BLaER1 (cell line): Measurements from ENCODE around the gene ZBTB26.
"Not testable (repeated sequence)": the region's sequence is repeated elsewhere in the genome, so short reads cannot be mapped to it uniquely, and the experiment has no call there.

Source experiments
- H3K27ac ChIP-seq: shearing (Covaris generic); formaldehyde crosslinking; 2 replicates; pipeline ENCODE4 v1.8.1; 2022
- H3K27me3 ChIP-seq: shearing (Covaris generic); formaldehyde crosslinking; 2 replicates; pipeline ENCODE4 v1.8.1; 2022
- H3K36me3 ChIP-seq: shearing (Covaris generic); formaldehyde crosslinking; 2 replicates; pipeline ENCODE4 v1.8.1; 2022
- H3K4me1 ChIP-seq: shearing (Covaris generic); formaldehyde crosslinking; 2 replicates; pipeline ENCODE4 v1.8.1; 2022
- H3K4me2 ChIP-seq: shearing (Covaris generic); formaldehyde crosslinking; 2 replicates; pipeline ENCODE4 v1.8.1; 2022
- H3K4me3 ChIP-seq: shearing (Covaris generic); formaldehyde crosslinking; 2 replicates; pipeline ENCODE4 v1.8.1; 2022
- H3K9ac ChIP-seq: shearing (Covaris generic); formaldehyde crosslinking; 2 replicates; pipeline ENCODE4 v1.8.1; 2022
- H3K9me3 ChIP-seq: shearing (Covaris generic); formaldehyde crosslinking; 2 replicates; pipeline ENCODE4 v1.8.1; 2022
- H4K20me1 ChIP-seq: shearing (Covaris generic); formaldehyde crosslinking; 2 replicates; pipeline ENCODE4 v1.8.1; 2022
- Cebpa-rat ChIP-seq: shearing (Covaris generic); IDR thresholded peaks from 2 replicates; pipeline ENCODE4 v1.8.1; 2022

ZBTB26 gene

DNA sequence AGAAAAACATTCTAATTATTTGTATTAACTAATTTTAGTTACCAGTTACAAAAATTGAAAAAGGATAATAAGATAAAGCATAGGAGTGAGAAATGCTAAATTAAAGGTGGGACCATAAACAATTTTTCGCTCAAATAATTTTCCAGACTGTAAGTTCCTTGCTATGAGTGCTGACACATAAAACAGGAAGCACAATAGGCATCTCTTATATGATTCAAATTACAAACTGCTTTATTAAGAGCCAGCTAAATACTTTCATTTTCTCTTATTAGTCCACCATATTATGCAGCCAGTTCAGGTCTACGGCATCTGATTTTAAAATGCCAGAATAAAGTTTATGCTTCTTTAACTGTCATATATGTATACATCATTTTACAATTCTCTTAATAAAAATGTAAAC, 30.5 kb downstream of the ZBTB26 start:
- peaks cover 55% of the 10 kb centered on the region for H3K4me1 ChIP-seq
- H3K4me2 ChIP-seq = peak overlapping the region; percentile 47
- peaks cover 76% of the 10 kb centered on the region for H4K20me1 ChIP-seq
- peaks cover 18% of the 10 kb centered on the region for H3K36me3 ChIP-seq
- no peaks in the 10 kb centered on the region for H3K27me3 ChIP-seq
- H3K9ac ChIP-seq = no peak overlapping the region
- no peaks in the 10 kb centered on the region for H3K9me3 ChIP-seq
- H3K4me3 ChIP-seq = no peak overlapping the region
- no peak for TF ChIP-seq Cebpa-rat
- no peak overlapping the region for H3K27ac ChIP-seq

DNA sequence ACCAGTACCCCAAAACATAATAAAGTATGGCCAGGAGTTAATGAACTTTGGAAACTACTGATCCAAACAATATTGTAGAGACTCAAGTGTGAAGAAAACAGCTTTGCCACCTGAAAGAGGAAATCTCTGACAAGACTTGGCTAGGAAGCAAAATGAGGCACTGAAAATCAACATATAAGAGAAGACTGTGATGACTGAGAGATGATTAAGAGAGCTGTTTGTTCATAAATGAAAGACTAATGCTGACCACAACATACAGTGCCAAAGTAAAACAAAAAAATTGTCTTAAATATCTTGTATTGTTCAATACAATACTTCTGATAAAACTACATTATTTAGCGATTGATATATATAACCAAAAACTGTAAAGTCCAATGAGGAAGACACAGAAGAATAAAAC, 33.3 kb downstream of the ZBTB26 start:
- Histone ChIP-seq H3K9me3 (no peaks in the 10 kb centered on the region), H3K36me3 (peaks cover 46% of the 10 kb centered on the region), H3K4me1 (peaks cover 50% of the 10 kb centered on the region), H3K4me2 (peak overlapping the region; percentile 7), H3K27ac (no peak overlapping the region), H3K27me3 (no peaks in the 10 kb centered on the region), H3K9ac (no peak overlapping the region), H3K4me3 (no peak overlapping the region), H4K20me1 (peaks cover 98% of the 10 kb centered on the region)
- TF ChIP-seq Cebpa-rat = no peak

DNA sequence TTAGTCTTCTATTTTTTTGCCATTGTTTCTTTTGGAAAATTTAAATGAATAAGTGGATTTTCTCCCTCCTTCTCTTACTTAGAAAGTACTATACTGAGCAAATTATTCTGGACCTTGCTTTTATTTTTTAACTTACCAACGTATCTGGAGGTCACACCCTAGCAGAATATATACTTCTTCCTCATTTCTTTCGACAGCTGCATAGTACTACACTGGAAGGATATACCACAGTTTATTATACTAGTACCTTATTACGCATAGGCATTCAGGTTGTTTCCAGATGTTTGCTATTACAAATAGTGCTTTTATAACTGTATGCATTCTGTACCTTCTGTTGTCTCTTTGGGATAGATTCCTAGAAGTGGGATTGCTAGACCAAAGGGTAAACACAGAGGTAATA, 42.8 kb downstream of the ZBTB26 start:
- H3K9ac ChIP-seq = no peak overlapping the region
- H3K4me3 ChIP-seq = no peak overlapping the region
- H3K36me3 ChIP-seq = peaks cover 86% of the 10 kb centered on the region
- no peaks in the 10 kb centered on the region for H3K27me3 ChIP-seq
- no peak overlapping the region for H3K4me2 ChIP-seq
- H3K9me3 ChIP-seq = no peaks in the 10 kb centered on the region
- no peaks in the 10 kb centered on the region for H3K4me1 ChIP-seq
- peaks cover 26% of the 10 kb centered on the region for H4K20me1 ChIP-seq
- TF ChIP-seq Cebpa-rat = no peak
- H3K27ac ChIP-seq = no peak overlapping the region

DNA sequence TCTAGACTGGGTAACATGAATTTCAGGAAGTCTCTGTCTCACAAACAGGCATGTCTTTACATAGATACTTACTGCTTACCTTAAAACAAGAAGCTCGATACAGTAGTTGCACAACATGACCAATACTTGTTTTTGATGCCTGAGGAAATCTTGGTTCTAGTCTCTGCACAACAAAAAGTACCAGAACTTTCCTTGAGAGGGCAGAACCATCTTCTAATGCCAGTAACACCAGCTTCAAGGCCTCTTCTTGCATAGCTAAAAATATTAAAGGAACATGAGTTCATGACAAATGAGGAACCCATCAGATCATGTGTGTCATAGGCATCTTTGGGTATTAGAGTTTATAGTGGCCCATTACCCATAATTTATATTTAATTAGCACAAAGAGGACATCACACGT, 48.2 kb downstream of the ZBTB26 start:
- Histone ChIP-seq H3K4me2 (no peak overlapping the region), H3K36me3 (peaks cover 91% of the 10 kb centered on the region), H3K27ac (no peak overlapping the region), H3K4me3 (no peak overlapping the region), H3K4me1 (no peaks in the 10 kb centered on the region), H3K27me3 (no peaks in the 10 kb centered on the region), H3K9ac (no peak overlapping the region), H4K20me1 (no peaks in the 10 kb centered on the region), H3K9me3 (no peaks in the 10 kb centered on the region)
- no peak for TF ChIP-seq Cebpa-rat

DNA sequence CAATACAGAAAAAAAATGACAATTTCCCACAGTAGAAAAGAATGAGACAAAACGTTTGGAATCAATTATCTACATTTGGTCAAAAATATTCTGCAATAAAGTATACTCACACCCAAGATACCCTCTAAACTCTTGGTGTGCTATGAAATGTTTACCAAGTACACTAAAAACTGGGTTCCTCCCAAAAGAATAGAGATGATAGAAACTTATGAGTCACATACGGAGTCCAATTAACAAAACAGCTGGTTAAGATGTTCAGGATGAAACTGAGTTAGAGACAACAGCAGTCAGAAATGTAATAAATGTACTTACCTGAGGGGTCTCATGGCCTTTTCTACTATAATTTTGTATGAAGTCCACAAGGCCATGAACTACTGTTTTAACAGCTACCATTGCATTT, 51.9 kb downstream of the ZBTB26 start:
- Histone ChIP-seq H3K9ac (no peak overlapping the region), H3K9me3 (no peaks in the 10 kb centered on the region), H3K4me1 (peaks cover 13% of the 10 kb centered on the region), H3K27me3 (no peaks in the 10 kb centered on the region), H4K20me1 (peaks cover 10% of the 10 kb centered on the region; the same call in 1 of the 2 replicates), H3K27ac (no peak overlapping the region), H3K4me2 (no peak overlapping the region), H3K4me3 (no peak overlapping the region), H3K36me3 (peaks cover 100% of the 10 kb centered on the region)
- TF ChIP-seq Cebpa-rat = no peak

DNA sequence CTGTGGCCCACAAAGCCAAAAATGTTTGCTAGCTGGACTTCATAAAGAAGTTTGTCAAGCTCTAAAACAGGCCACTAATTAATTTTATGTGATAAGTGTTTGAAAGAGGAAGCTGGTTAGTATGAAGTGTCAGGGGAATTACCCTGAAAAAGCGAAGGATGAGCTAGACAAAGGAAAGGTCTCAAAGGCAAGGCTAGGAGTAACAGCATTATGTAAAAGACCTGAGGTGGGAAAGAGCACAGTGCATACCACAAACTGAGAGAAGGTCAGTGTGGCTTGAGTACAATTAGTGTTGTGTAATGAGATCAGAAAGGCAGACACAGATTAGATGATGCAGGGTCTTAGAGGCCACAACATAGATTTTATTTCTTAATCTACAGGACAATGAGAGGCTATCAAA, 55.8 kb downstream of the ZBTB26 start:
- Histone ChIP-seq H4K20me1 (peaks cover 14% of the 10 kb centered on the region), H3K27me3 (no peaks in the 10 kb centered on the region), H3K9ac (peak overlapping the region; percentile 16; the same call in 1 of the 2 replicates), H3K36me3 (peaks cover 100% of the 10 kb centered on the region), H3K4me3 (no peak overlapping the region), H3K4me2 (peak overlapping the region; percentile 3; the same call in 1 of the 2 replicates), H3K27ac (0 out of 2 replicates have a peak overlapping the region, but pooled peaks have one; percentile 20), H3K4me1 (peaks cover 13% of the 10 kb centered on the region), H3K9me3 (no peaks in the 10 kb centered on the region)
- TF ChIP-seq Cebpa-rat = no peak

DNA sequence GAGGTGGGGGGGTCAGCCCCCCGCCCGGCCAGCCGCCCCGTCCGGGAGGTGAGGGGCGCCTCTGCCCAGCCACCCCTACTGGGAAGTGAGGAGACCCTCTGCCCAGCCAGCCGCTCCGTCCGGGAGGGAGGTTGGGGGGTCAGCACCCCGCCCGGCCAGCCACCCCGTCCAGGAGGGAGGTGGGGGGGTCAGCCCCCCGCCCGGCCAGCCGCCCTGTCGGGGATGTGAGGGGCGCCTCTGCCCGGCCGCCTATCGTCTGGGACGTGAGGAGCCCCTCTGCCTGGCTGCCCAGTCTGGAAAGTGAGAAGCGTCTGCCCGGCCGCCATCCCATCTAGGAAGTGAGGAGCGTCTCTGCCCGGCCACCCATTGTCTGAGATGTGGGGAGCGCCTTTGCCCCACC, 64.0 kb downstream of the ZBTB26 start:
- not testable (repeated sequence) for H3K4me3 ChIP-seq, H3K4me1 ChIP-seq, H4K20me1 ChIP-seq, H3K27ac ChIP-seq, H3K9ac ChIP-seq, H3K27me3 ChIP-seq, H3K4me2 ChIP-seq
- Histone ChIP-seq H3K36me3 (peaks cover 72% of the 10 kb centered on the region), H3K9me3 (peaks cover 11% of the 10 kb centered on the region)

DNA sequence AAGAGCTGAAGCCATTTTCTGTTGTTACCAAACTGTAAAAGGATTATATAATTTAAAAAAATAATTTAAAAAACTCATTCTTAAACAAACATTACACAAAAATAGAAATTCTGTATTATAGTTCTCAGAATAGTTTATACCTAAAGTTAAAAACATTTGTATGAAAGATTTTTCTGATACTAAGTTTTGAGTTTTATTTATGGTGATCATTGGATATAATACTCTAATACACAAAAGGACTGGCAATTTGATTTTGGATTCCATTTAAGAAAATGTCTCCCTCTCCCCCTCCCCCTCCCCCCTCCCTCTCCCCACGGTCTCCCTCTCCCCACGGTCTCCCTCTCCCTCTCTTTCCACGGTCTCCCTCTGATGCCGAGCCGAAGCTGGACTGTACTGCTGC, 65.2 kb downstream of the ZBTB26 start:
- Histone ChIP-seq H3K4me1 (no peaks in the 10 kb centered on the region), H3K4me3 (no peak overlapping the region), H3K27me3 (no peaks in the 10 kb centered on the region), H3K9ac (no peak overlapping the region), H3K36me3 (peaks cover 70% of the 10 kb centered on the region), H4K20me1 (no peaks in the 10 kb centered on the region), H3K4me2 (no peak overlapping the region), H3K27ac (no peak overlapping the region), H3K9me3 (peaks cover 11% of the 10 kb centered on the region)
- TF ChIP-seq Cebpa-rat = no peak
